GM03348 (cell line): ENCODE data around the gene CSGALNACT2.

Experiments used
- DNase-seq: peaks from one replicate; pipeline ENCODE4 v3.0.0; 2012; ENCODE audit warnings: low spot score

Gene CSGALNACT2

DNA sequence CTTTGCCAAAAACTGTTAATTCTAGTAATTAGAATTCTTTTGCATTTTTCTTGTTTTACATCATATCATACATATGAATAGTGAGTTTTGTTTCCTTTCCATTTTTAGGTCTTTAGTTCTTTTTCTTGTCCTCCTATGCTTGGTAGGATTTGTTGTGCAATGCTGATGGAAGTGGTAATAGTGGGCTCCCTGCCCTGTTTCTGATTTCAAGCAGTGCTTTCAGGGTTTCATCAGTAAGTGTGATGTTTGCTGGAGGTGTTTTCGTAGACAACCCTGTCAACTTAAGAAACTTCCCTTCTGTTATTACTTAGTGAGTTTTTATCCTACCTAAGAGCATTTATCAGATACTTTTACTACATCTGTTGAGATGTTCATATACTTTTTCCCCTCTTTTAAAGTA lies 50.5 kb downstream of the CSGALNACT2 start:
- peak; percentile 67 for DNase-seq

DNA sequence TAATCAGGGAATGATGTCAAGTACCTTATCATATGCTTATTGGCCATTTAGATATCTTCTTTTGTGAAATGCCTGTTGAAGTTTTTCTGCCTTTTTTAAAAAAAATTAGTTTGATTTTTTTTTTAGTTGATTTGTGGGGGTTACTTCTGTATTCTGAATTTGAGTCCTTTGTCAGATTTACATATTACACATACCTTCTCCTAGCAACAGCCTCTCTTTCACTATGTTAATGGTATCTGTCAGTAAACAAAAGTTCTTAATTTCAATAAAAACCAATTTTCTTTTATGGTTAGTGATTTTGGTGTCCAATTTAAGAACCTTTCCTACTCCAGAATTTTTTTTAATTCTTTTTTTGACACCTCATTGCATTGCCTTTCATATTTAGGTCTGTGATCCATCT lies 52.0 kb downstream of the CSGALNACT2 start:
- no peak for DNase-seq

GRCh38 chr10:43190775-43191174 lies 52.5 kb downstream of the CSGALNACT2 start:
- peak; percentile 80 for DNase-seq

GRCh38 chr10:43192884-43193283 lies 54.6 kb downstream of the CSGALNACT2 start:
- DNase-seq = peak; percentile 3

DNA sequence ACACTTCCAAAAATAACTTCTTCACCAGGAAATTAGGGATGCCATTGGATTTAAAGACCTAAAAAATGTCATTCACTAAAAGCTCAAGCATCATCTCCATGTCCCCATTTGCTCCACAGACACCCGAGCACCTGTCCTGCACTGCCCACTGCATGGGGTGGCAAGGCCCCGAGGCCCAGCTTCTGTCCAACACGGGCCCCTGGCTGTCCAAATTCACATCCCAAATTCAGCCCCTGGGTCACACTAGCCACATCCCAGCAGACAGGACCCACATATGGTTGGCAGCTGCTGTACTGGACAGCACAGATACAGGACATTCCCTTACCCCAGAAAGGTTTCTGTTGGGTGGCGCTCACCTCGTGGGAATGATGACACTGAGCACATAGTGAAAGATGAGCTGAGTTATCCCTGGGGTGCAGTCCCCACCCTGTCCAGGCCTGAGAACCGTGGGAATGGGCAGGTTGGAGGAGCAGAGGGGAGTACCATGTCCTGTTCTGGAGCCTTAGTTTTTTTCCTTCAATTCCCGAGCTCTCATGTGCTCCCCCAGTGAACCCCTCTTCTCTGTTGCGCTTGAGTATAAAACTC lies 55.3 kb downstream of the CSGALNACT2 start:
- DNase-seq = peak; percentile 2

DNA sequence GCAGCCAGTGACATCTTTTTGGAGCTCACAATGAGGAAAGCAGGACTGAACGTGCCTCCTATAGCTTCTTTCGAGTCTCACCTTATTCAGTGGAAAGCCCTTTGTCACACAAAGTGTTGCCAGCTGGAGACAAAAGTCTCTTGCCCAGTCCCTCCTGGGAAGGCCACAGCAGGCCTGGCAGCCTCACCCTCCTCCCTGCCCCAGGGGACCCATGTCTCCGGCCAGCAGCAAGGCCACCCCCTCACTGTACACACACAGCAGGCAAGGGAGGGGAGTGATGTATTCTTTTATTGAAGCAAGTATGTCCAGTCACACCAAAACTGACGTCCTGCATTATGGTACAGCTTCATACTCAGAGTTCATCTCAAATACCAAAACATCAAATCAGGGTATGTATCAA lies 56.0 kb downstream of the CSGALNACT2 start:
- DNase-seq = peak; percentile 5

- DNase-seq = peak; percentile 28
These were observed 56.6 kb downstream of the CSGALNACT2 start for GRCh38 chr10:43194859-43195258.

- no peak for DNase-seq
These were observed 57.3 kb downstream of the CSGALNACT2 start for GRCh38 chr10:43195557-43195956.

DNA sequence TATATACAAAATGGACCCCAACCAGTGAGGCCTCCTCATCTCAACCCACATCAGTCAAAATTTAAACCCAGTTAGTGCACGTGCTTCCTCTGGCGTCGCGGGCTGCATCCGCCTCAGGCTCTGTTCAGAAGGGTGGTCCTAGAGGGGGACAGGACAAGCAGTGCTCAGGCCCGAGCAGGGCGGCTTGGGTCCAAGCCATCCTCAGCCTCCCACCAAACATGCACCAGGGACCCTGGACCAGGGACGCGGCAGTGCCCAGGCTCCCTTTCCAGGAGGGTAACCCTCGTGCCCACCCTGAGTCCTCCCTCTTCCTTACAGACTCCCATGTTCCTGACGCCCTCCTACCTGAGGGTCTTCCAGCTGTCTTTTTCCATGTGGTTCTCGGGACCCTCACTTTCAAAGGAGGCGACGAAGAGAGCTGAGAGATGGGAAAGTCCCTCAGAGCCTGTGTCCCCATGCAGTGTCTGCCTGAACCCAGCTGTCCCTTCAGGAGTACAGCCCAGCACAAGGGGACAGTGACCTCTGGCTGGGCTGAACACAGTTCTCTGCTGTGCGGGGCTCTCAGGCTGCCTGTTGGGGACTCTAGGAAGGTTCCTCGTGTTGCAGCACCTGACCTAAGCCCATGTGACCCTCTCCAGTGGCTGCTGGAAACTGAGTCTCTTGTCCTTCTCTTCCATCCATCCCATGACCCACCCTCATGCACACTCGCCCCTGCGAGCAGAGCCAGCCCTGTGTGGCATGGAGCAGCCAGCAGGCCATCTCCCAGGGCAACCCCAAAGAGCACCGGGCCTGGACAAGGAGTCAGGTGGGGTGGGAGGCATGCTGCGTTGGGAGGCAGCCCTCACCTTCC lies 58.1 kb downstream of the CSGALNACT2 start:
- peak; percentile 5 for DNase-seq

GRCh38 chr10:43196981-43197833 lies 59.0 kb downstream of the CSGALNACT2 start:
- peak; percentile 2 for DNase-seq

DNA sequence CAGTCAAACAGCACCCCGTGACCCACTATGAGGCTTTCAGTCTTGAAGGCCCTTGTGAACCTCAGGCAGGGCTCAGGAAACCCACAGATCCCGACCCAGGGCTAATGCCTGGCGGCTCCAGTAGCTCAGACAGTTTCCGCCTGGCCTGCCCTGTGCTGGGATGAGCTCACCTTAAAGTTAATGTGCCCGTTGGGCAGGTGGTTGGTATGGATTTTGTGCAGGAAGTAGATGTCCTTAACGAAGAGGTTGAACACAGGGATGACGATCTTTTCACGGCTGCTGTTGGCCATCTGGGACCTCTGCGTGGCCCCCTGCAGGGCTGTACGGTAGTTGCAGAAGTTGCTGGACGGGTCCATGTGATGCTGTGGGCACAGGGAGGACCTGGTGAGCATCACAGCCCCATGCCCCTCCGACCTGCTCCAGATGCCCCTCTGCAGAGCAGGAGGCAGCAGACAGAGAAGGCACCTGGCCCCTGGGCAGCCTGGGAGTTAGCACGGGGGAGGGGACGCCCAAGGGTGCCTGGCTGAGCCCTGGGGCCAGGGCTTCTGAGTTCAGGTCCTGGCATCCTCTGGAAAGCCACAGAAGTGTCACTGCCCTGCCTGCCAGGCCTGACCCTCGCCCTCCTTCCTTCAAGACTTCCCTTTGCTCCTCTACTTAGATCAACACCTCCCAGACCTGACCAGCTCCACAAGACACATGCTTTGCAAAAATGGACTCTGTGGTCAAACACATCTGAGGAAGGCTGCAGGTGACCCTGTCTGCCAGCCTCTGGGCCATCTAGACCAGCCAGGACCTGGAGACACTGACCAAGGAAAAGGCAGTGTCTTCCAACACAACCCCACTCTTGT lies 59.8 kb downstream of the CSGALNACT2 start:
- DNase-seq = peak; percentile 44

GRCh38 chr10:43198682-43199005 lies 60.4 kb downstream of the CSGALNACT2 start:
- peak; percentile 3 for DNase-seq

DNA sequence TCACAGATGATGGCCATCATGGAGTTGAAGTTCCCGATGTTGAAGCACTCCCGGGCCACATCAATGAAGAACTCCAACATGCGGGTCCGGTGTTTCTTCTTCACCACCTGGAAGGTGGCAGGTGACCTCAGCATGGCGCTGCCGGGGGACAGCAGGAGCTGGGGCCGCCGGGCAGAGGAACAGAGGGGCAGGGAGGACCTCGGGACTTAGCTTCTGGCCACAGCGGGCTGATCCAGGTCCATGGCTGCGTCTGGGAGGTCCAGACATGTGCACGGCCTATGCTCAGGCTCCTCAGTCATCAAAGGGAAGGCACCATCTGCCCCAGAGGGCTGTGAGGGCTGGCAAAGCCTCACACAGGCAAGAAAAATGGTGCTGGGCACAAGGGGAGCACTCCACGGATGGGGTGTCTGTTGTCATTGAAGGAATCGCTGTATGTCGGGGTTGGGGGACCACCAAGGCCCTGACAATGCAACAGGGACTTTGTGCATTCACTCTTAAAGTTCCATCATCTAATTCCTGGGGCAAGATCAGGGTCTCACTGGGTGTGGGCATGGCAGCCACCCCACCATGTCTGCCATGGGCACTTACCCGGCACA lies 60.9 kb downstream of the CSGALNACT2 start:
- no peak for DNase-seq

DNA sequence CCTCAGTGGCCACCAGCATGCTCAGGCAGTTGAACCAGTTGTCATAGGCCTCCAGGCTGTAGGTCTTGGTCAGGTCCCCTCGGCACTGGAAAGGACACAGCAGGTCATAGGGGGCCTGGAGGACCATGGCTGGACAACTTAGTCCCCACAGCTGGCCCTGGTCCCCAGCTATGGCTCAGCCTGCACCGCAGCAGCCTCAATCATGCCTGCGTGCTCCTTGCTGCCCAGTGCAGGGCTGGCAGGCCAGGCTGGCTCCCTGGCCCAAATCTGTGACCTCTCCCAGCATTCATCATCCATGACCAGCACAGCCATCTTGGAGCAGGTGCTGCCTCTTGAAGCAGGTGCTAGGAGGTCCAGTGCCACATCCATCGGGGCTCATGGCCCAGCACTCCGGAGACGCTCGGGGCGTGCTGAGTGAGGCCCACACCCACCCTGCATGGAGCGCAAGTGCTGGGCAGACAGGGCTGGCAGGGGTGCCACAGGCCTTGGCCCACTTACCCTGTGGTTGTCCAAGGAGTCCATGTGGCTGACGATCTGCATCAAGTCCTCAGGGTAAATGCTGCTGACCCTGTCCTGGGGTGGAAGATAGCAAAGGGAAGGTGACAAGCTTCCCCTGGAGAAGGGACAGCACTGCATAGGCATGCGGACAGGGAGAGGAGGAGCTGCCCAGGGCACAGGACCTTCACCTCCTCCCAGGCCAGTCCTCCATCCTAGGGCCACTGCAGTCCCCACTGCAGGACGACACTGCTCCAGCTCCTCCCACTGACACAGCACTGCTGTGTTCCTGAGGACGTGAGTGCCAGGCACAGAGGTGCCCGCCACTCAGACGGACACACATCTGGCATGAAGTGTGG lies 61.7 kb downstream of the CSGALNACT2 start:
- DNase-seq = peak; percentile 6

- DNase-seq = peak; percentile 5
These were observed 62.5 kb downstream of the CSGALNACT2 start for GRCh38 chr10:43200538-43201390.

DNA sequence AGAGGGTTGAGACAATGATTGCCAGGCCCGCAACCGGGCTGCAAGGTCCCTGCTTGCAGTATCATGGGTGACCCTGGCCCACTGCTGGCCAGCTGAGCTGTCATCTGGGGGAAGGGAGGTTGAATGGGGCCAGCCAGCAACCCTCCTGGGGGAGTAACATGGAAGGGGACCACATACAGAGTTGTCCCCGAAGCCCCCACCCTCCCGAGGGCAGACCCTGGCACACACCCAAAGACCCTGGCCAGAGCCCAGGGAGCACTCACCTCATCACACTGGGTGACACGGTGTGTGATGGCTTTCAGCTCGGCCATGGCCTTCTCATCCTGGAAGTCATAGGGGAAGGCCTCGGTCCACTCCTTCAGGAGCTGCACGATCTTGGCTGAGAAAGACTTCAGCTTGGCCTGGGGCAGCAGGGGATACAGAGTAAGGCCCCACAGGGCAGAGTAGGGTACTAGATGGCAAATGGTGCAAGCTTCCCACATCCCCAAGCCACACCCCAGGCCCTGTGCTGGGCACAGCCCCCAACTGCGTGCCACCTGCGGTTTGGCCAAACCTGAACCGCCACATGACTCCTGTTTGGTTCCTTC lies 63.4 kb downstream of the CSGALNACT2 start:
- DNase-seq = peak; percentile 3

- DNase-seq = peak; percentile 79
These were observed 64.0 kb downstream of the CSGALNACT2 start for GRCh38 chr10:43202224-43202656.

DNA sequence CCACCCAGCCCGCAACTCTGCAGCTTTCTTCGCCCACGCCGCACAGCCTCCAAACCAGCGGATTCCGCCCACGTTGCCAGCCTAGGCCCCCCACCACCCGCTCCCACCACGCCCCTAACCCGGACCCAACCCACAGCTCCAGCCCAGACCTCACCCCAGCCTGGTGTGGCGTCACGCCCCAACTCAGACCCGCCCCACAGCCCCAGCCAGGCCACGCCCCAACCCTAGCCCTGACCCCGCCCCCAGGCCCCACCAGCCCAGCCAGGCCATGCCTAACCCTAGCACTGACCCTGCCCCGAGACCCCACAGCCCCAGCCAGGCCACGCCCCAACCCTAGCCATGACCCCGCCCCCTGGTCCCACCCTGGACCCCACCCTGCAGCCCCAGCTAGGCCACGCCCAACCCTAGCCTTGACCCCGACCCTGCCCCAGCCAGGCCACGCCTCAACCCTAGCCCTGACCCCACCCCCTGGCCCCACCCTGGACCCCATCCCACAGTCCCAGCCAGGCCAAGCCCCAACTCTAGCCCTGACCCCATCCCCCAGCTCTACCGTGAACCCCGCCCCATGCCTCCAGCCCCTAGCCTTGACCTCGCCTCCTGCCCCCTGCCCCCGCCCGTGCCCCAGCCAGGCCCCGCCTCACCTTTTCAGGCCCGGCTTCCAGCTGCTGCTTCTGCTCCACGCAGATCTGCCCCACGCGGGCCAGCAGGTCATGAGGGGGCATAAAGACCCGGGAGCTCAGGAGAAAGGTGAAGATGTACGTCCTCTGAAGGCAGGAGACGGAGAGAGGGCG lies 64.6 kb downstream of the CSGALNACT2 start:
- DNase-seq = peak; percentile 69
